Peyer's patch (tissue), 4 donors: ENCODE data around the gene B3GNT4.

ENCODE experiments used
- POLR2A ChIP-seq, 2 donors: fragments of 450-650 bp; IDR thresholded peaks; one replicate each; pipeline ENCODE4 v1.5.1; 2017; ENCODE audit warnings: antibody characterized with exemption in 2 of 2, mild to moderate bottlenecking in 2 of 2, moderate library complexity in 2 of 2
- TF ChIP-seq, protein P1 (sequence below), 6 experiments: fragments of 450-650 bp in 4 of 6; fragments of 200-600 bp in 2 of 6; sonication (generic) in 1 of 6; IDR thresholded peaks; one replicate each; pipeline ENCODE4 v1.5.1; 2017 to 2019; ENCODE audit warnings: antibody characterized with exemption in 6 of 6, mild to moderate bottlenecking in 3 of 6, moderate library complexity in 1 of 6

DNA sequence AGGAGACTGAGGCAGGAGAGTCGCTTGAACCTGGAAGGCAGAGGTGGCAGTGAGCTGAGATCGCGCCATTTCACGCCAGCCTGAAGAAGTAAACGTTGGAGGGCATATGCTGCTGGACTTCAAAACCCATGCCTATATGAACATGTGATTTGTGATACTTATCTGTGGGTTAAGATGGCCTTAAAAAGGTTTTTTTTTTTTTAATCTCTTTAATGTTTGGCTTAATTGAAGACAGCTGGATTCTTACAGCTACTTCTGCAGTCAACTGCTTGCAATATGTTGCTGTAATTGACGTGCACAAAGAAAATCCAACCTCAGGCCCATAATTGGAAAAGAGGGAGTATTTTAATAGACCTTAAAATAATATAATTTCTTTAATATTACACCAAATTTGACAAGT is 1.5 kb upstream of the B3GNT4 start:
- TF ChIP-seq, protein P1, sequence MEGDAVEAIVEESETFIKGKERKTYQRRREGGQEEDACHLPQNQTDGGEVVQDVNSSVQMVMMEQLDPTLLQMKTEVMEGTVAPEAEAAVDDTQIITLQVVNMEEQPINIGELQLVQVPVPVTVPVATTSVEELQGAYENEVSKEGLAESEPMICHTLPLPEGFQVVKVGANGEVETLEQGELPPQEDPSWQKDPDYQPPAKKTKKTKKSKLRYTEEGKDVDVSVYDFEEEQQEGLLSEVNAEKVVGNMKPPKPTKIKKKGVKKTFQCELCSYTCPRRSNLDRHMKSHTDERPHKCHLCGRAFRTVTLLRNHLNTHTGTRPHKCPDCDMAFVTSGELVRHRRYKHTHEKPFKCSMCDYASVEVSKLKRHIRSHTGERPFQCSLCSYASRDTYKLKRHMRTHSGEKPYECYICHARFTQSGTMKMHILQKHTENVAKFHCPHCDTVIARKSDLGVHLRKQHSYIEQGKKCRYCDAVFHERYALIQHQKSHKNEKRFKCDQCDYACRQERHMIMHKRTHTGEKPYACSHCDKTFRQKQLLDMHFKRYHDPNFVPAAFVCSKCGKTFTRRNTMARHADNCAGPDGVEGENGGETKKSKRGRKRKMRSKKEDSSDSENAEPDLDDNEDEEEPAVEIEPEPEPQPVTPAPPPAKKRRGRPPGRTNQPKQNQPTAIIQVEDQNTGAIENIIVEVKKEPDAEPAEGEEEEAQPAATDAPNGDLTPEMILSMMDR (IDR thresholded peaks at IDR 0.05), result no peak
- no peak for TF ChIP-seq POLR2A (IDR thresholded peaks at IDR 0.05)
